HG03571 (cell line): Measurements from ENCODE around the gene IGF2BP1.
"Not testable (repeated sequence)": the region's sequence is repeated elsewhere in the genome, so short reads cannot be mapped to it uniquely, and the experiment has no call there.

Source experiments
- ATAC-seq: cut with Tn5 transposase; IDR thresholded peaks from one replicate; pipeline ENCODE4 v1.9.1; 2021; ENCODE audit not compliant: unreplicated experiment

IGF2BP1 gene

GRCh38 chr17:49053171-49053829 lies 56.1 kb downstream of the IGF2BP1 start:
- ATAC-seq = no peak

- no peak for ATAC-seq
These were observed 57.3 kb downstream of the IGF2BP1 start for GRCh38 chr17:49054342-49055092.

- no peak for ATAC-seq
These were observed 58.2 kb downstream of the IGF2BP1 start for GRCh38 chr17:49055181-49055927.

- no peak for ATAC-seq
These were observed 64.3 kb downstream of the IGF2BP1 start for GRCh38 chr17:49061524-49061943.

- no peak for ATAC-seq
These were observed 66.5 kb downstream of the IGF2BP1 start for GRCh38 chr17:49063652-49064051.

GRCh38 chr17:49067163-49067562 lies 70.0 kb downstream of the IGF2BP1 start:
- ATAC-seq = no peak

GRCh38 chr17:49069585-49070273 lies 72.5 kb downstream of the IGF2BP1 start:
- no peak for ATAC-seq

GRCh38 chr17:49071106-49071505 lies 73.9 kb downstream of the IGF2BP1 start:
- ATAC-seq = no peak

- no peak for ATAC-seq
These were observed 77.8 kb downstream of the IGF2BP1 start for GRCh38 chr17:49074851-49075540.

- ATAC-seq = no peak
These were observed 79.6 kb downstream of the IGF2BP1 start for GRCh38 chr17:49076573-49077384.

GRCh38 chr17:49078248-49078647 lies 81.1 kb downstream of the IGF2BP1 start:
- ATAC-seq = no peak

GRCh38 chr17:49079840-49080663 lies 82.9 kb downstream of the IGF2BP1 start:
- no peak for ATAC-seq

- ATAC-seq = no peak
These were observed 85.0 kb downstream of the IGF2BP1 start for GRCh38 chr17:49082231-49082630.

- ATAC-seq = not testable (repeated sequence)
These were observed 87.9 kb downstream of the IGF2BP1 start for GRCh38 chr17:49085046-49085445.

GRCh38 chr17:49085565-49086315 lies 88.6 kb downstream of the IGF2BP1 start:
- no peak for ATAC-seq

- ATAC-seq = no peak
These were observed 89.1 kb downstream of the IGF2BP1 start for GRCh38 chr17:49086316-49086605.

- ATAC-seq = no peak
These were observed 89.5 kb downstream of the IGF2BP1 start for GRCh38 chr17:49086649-49087048.

GRCh38 chr17:49089094-49089493 lies 91.9 kb downstream of the IGF2BP1 start:
- no peak for ATAC-seq
